Loucy (cell line): ENCODE results near the gene TAS2R60.

Experiments
- H2AFZ ChIP-seq: fragments of 200-600 bp; sonication (generic); 2 replicates; pipeline ENCODE4 v1.6.0; 2016; ENCODE audit warnings: antibody characterized with exemption, mild to moderate bottlenecking, low read length, moderate library complexity
- H3F3A ChIP-seq: fragments of 200-600 bp; 2 replicates; pipeline ENCODE4 v1.6.0; 2016; ENCODE audit warnings: antibody characterized with exemption, low read depth, mild to moderate bottlenecking
- H3K27me3 ChIP-seq: fragments of 200-600 bp; sonication (generic); 2 replicates; pipeline ENCODE4 v1.6.1; 2014; ENCODE audit warnings: low read length, mild to moderate bottlenecking; ENCODE audit not compliant: insufficient read depth, poor library complexity, severe bottlenecking
- H3K36me3 ChIP-seq: fragments of 200-600 bp; sonication (generic); 2 replicates; pipeline ENCODE4 v1.6.1; 2016; ENCODE audit warnings: low read length; ENCODE audit not compliant: insufficient read depth
- H3K4me1 ChIP-seq: fragments of 200-600 bp; sonication (generic); 2 replicates; pipeline ENCODE4 v1.5.1; 2014; ENCODE audit warnings: low read length, mild to moderate bottlenecking; ENCODE audit not compliant: insufficient read depth, poor library complexity, severe bottlenecking
- H3K4me2 ChIP-seq: fragments of 200-600 bp; sonication (generic); 2 replicates; pipeline ENCODE4 v1.6.0; 2014; ENCODE audit warnings: antibody characterized with exemption, low read length, low read depth, mild to moderate bottlenecking; ENCODE audit not compliant: poor library complexity, severe bottlenecking
- H3K4me3 ChIP-seq: fragments of 200-600 bp; sonication (generic); 2 replicates; pipeline ENCODE4 v1.5.1; 2014; ENCODE audit warnings: low read length, mild to moderate bottlenecking, mixed read lengths; ENCODE audit not compliant: poor library complexity, severe bottlenecking
- H3K79me2 ChIP-seq: fragments of 200-600 bp; sonication (generic); 2 replicates; pipeline ENCODE4 v1.6.1; 2014; ENCODE audit warnings: low read length; ENCODE audit not compliant: insufficient read depth
- H3K9ac ChIP-seq: fragments of 200-600 bp; sonication (generic); 2 replicates; pipeline ENCODE4 v1.6.0; 2014; ENCODE audit warnings: mild to moderate bottlenecking, low read depth, low read length, moderate library complexity; ENCODE audit not compliant: poor library complexity, severe bottlenecking
- H3K9me2 ChIP-seq: fragments of 200-600 bp; sonication (generic); replicated peaks from 2 replicates; pipeline ENCODE4 v1.6.1; 2016; ENCODE audit warnings: low read depth, low read length, mixed read lengths
- H3K9me3 ChIP-seq: fragments of 200-600 bp; sonication (generic); 2 replicates; pipeline ENCODE4 v1.6.1; 2014; ENCODE audit warnings: mild to moderate bottlenecking, antibody characterized with exemption, low read length, low read depth; ENCODE audit not compliant: insufficient read depth
- H4K20me1 ChIP-seq: fragments of 200-600 bp; sonication (generic); 2 replicates; pipeline ENCODE4 v1.6.0; 2014; ENCODE audit warnings: antibody characterized with exemption, low read length, mild to moderate bottlenecking; ENCODE audit not compliant: insufficient read depth, poor library complexity, severe bottlenecking
- CTCF ChIP-seq: fragments of 200-600 bp; sonication (generic); conservative IDR thresholded peaks from 2 replicates; pipeline ENCODE4 v1.5.1; 2014; ENCODE audit warnings: mild to moderate bottlenecking, antibody characterized with exemption, low read length
- EZH2phosphoT487 ChIP-seq: fragments of 200-600 bp; IDR thresholded peaks from 2 replicates; pipeline ENCODE4 v1.6.1; 2018; ENCODE audit warnings: antibody characterized with exemption, mild to moderate bottlenecking, moderate library complexity, borderline replicate concordance

The TAS2R60 gene

GRCh38 chr7:143406002-143406357, 37.3 kb upstream of the TAS2R60 start:
- Histone ChIP-seq H3K36me3 (no peaks in the 10 kb centered on the region), H3K9ac (no peak overlapping the region), H3K79me2 (peaks cover 13% of the 10 kb centered on the region), H3K4me2 (no peak overlapping the region), H3K9me3 (no peaks in the 10 kb centered on the region), H3K27me3 (no peaks in the 10 kb centered on the region), H3K4me3 (no peak overlapping the region), H3K4me1 (peaks cover 44% of the 10 kb centered on the region), H4K20me1 (no peaks in the 10 kb centered on the region), H2AFZ (no peak overlapping the region), H3K9me2 (no peaks in the 10 kb centered on the region), H3F3A (peaks cover 5% of the 10 kb centered on the region; the same call in 1 of the 2 replicates)
- TF ChIP-seq CTCF: no peak
- TF ChIP-seq EZH2phosphoT487: no peak

GRCh38 chr7:143407287-143408251, 35.7 kb upstream of the TAS2R60 start:
- no peak for TF ChIP-seq CTCF
- no peak for TF ChIP-seq EZH2phosphoT487
- Histone ChIP-seq H3K4me2 (peak overlapping the region; percentile 91), H3K9me2 (no peaks in the 10 kb centered on the region), H3K9me3 (no peaks in the 10 kb centered on the region), H3K9ac (peak overlapping the region; percentile 65), H3F3A (peaks cover 5% of the 10 kb centered on the region; the same call in 1 of the 2 replicates), H3K27me3 (no peaks in the 10 kb centered on the region), H2AFZ (peak overlapping the region; percentile 58), H3K36me3 (no peaks in the 10 kb centered on the region), H3K4me1 (peaks cover 54% of the 10 kb centered on the region), H3K4me3 (peak overlapping the region; percentile 78), H4K20me1 (no peaks in the 10 kb centered on the region), H3K79me2 (peaks cover 13% of the 10 kb centered on the region)

GRCh38 chr7:143408252-143408685, 35.0 kb upstream of the TAS2R60 start:
- peak overlapping the region; percentile 91 for H3K4me2 ChIP-seq
- H3F3A ChIP-seq: peaks cover 5% of the 10 kb centered on the region; the same call in 1 of the 2 replicates
- no peaks in the 10 kb centered on the region for H3K36me3 ChIP-seq
- no peaks in the 10 kb centered on the region for H4K20me1 ChIP-seq
- peaks cover 13% of the 10 kb centered on the region for H3K79me2 ChIP-seq
- H3K4me1 ChIP-seq: peaks cover 55% of the 10 kb centered on the region
- H3K4me3 ChIP-seq: peak overlapping the region; percentile 78
- H3K9me2 ChIP-seq: no peaks in the 10 kb centered on the region
- peak overlapping the region; percentile 58 for H2AFZ ChIP-seq
- no peaks in the 10 kb centered on the region for H3K27me3 ChIP-seq
- H3K9ac ChIP-seq: peak overlapping the region; percentile 65
- no peaks in the 10 kb centered on the region for H3K9me3 ChIP-seq
- TF ChIP-seq EZH2phosphoT487: no peak
- TF ChIP-seq CTCF: no peak
